NCI-H446 treated with DMSO at 0.1 percent for 48 hours (cell line): ENCODE results near the gene ARID1B.
A peak's percentile ranks its signal among the peaks of the same experiment; 100 is the strongest.

Source experiments
- DNase-seq: peaks from one replicate; lab custom pipeline; 2025; lab: John Stamatoyannopoulos, UW

ARID1B gene

DNA sequence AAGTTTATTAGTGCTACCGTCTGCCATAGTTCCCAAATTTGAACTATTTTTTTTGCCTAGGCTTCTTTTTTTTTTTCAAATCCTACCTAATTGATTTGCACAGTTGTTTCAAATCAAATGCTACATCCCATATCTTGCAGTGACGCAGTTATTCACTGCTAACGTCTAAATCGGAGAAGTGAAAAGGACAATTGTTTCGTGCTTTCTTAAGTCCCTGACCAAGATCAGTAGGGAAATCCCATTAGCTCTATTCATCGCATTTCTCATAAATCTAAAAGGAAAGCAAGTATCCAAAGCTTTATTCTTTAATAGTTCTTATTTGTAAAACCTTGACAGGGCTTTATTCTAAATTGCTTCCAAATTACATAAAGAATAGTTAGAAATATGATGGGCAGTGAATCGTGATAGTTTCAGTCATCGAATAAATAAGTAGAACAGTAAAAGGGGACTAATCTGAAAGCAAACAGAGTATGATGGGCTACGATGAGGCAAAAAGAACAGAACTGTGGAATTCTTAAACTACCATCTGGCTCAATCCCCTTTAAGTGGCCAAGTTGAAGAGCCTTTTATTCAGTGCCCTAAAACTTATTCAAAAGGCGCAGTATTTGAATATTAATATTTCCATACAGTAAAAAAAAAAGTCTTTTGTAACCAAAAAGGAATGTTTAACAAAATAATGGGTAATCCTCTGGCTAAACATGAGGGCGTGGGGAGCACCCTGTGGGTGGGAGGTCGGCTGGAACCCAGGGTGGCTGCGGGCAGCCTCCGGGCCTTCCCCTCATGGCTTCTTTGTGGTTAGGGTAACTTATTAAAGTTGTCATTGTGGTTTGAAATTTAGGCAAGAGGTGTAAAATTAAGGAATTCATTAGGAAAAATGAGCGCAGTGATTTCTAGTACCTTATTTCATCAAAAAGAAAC is 3.0 kb upstream of the ARID1B start:
- DNase-seq, result no peak

DNA sequence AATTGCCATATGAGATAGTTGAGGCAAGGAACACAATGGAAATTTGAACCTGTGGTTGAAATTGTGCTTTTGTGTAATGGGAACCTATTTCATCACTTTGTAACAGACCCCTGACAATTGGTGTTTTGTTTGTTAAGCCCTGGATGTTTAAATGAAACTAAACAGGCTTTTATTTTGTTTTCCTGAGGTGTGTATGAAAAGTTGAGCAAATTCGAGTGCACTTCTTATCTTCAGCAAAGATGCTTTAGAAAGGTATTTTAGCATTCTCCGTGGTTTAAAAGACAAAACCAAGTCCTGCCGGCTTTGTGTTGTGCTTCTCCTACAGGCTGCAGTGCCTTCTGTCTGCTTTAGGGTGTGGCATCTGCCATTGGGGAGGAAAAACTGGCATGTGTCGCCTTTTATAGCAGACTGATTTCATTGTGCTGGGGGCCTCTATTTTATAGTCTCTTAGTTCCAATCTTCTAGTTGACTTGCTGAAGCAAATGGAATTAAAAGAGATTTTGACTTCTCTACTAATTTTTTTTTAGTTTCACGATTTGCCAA is 2.2 kb upstream of the ARID1B start:
- peak; percentile 39 for DNase-seq

DNA sequence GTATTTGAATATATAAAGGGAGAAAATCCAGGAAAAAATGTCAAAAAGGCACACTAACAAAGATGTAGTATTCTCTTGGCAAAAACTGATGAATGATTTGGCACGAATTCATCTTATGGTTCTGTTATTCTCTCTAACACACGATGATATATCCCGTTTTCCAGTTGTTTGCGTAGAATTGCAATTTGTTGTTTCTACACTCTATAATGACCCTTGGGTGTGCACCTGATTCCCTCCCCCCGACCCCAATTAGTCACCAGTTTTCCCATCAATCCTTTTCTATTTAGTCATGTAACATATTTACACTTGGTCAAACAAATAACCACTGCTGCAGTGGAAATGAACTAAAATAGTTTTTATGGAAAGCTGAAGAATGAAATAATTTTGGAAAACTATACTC is 1.5 kb upstream of the ARID1B start:
- DNase-seq, result peak; percentile 41

DNA sequence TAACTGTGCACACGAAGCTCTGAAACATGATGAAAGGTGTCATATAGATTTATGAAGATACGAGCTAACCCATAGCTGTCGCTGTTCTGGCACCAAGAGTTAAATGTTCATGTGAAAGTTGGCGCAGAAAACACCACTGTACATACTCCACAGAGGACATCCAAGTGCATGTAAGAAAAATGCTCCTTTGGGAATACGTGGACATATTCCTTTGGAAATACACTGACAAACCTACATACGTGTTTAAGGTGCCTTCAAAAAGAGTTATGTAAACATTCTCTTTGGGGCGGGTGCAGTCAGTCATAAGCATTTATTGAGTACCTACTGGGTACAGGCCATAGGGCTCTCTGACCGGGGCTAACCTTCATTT is 723 bp upstream of the ARID1B start:
- DNase-seq, result peak; percentile 60

DNA sequence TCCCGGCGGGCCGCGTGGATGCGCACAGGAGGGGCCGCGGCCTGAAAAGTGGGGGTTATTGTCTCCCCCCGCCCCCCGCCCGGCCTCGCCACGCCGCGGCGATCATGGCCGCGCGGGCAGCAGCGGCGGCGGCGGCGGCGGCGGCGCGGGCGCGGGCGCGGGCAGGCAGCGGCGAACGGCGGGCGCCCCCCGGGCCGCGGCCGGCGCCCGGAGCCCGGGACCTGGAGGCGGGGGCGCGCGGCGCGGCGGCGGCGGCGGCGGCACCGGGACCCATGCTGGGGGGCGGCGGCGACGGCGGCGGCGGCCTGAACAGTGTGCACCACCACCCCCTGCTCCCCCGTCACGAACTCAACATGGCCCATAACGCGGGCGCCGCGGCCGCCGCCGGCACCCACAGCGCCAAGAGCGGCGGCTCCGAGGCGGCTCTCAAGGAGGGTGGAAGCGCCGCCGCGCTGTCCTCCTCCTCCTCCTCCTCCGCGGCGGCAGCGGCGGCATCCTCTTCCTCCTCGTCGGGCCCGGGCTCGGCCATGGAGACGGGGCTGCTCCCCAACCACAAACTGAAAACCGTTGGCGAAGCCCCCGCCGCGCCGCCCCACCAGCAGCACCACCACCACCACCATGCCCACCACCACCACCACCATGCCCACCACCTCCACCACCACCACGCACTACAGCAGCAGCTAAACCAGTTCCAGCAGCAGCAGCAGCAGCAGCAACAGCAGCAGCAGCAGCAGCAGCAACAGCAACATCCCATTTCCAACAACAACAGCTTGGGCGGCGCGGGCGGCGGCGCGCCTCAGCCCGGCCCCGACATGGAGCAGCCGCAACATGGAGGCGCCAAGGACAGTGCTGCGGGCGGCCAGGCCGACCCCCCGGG is 637 bp downstream of the ARID1B start:
- DNase-seq, result no peak

DNA sequence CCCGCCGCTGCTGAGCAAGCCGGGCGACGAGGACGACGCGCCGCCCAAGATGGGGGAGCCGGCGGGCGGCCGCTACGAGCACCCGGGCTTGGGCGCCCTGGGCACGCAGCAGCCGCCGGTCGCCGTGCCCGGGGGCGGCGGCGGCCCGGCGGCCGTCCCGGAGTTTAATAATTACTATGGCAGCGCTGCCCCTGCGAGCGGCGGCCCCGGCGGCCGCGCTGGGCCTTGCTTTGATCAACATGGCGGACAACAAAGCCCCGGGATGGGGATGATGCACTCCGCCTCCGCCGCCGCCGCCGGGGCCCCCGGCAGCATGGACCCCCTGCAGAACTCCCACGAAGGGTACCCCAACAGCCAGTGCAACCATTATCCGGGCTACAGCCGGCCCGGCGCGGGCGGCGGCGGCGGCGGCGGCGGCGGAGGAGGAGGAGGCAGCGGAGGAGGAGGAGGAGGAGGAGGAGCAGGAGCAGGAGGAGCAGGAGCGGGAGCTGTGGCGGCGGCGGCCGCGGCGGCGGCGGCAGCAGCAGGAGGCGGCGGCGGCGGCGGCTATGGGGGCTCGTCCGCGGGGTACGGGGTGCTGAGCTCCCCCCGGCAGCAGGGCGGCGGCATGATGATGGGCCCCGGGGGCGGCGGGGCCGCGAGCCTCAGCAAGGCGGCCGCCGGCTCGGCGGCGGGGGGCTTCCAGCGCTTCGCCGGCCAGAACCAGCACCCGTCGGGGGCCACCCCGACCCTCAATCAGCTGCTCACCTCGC is 1.5 kb downstream of the ARID1B start:
- DNase-seq, result no peak

DNA sequence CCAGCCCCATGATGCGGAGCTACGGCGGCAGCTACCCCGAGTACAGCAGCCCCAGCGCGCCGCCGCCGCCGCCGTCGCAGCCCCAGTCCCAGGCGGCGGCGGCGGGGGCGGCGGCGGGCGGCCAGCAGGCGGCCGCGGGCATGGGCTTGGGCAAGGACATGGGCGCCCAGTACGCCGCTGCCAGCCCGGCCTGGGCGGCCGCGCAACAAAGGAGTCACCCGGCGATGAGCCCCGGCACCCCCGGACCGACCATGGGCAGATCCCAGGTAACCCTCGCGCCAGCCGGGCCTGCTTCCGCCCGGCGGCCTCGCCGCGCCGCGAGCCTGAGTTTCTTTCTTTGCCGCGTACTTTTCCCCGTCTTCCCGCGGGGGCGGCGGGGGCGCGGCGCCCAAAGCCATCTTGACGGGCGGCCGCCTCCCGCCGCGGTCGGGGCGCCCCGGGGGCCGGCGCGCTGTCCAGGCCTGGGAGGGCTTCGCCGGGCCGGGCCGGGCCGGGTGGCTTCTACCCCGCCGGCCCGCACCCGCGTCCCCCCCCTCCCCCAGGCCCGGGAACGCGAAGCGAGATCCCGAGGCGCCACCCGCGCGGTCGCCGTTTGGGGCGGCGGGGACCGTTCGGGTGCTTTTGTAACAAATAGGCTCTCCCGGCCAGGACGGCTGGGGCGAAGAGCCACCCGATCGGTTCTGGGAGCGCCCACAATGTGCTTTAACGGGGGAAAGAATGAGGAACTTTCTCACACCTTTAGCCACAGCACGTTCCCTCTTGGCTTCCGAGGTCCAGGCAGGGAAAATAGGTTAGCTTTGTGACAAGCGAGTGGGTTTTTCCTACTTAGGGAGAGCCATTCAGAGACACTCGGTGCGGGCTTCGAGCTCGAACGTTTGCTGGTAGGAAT is 2.3 kb downstream of the ARID1B start:
- DNase-seq, result no peak

DNA sequence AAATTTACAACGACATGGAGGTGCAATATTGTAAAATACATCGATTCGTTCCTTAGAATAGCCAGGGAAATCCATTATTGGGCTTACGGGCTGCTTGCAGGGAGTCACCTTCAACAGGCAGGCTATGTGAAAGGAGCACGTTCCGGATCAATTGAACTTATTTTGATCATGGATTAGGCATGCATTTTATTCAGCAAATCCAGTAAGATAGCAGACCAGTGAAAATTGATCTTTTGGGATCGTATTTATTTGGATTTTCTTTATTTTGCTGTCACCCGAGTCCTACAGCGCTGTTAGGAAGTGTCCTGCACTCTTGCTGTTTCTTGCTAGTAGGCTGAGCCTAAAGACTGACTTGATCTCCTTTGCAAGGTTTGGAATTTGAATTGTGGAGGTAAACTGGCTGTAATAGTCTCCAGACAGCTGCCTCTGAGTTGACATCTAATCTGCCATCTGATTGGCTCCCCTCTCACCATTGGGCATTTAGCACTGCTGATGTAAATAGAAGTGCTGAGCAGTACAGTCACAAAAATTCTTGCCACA is 3.0 kb downstream of the ARID1B start:
- DNase-seq, result peak; percentile 75

DNA sequence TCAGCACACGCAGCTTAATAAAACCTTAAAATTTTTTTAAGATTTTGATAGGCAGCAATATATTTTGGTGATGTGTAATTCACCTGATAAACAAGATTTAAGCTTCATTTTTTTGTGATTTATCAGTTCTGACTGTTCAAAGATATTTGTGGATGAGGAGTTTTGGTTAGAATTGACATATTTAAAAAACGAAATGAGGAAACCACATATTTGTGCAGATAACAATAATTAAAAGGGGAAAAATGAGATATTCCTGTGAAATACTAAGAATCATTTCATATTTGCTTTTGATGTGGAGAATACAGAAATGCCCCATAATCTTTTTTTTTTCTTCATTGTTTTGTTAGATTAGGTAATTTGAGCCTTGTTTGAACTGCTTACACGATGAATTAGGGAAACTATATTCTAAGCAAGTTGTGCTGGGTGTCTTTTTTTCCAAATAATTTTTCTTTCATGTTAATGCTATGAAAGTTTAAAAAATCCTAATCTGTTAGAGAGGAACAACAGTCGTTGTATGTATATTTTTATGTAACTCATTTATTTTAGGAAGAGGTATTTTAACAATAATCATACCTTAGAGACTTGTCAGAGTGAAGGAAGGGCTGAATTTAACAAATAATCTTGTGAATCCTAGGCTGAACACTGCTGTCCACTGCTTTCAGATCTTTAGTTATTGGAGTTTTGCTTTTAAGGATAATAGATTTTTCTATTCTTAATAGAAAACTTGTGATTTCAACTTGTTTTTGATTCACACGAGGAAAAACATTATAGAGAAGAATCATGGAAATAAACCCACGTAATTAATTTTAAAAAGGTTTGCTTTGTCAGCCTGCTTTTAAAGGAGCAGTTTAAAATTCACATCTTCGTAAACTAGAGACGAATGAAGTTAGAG is 4.0 kb downstream of the ARID1B start:
- no peak for DNase-seq

DNA sequence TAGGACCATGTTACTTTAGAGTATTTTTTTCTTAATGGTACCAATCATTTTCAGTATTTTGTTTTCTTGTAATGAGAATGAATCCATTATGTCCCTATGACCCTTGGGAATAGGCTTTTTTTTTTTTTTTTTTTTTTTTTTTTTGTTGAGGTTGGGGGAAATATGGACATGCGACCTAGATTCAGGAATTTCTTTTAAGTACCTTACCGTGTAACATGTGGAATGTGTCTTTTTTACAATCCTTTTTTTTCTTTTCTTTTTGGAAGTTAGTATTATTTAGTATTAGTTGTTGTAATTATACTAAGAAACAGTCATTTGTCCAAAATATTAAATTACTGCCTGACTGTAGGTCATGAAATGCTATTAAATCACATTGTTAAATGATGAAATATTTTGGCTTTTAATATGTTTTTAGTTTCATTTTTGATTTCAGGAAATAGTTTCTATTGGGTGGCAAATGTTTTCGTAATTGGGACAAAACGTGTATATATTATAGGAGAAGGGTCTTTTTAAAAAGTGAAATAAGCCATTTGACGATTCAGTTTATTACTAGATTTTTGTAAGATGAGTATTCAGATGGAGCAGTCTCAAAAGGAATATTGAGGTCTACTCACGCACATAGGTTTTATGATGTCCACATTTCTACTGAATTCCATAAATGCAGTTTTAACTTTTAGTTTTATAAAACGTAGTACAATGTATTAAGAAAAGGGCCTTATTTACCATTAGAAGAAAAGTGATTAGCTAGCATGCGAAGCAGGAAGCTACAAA is 4.9 kb downstream of the ARID1B start:
- no peak for DNase-seq

DNA sequence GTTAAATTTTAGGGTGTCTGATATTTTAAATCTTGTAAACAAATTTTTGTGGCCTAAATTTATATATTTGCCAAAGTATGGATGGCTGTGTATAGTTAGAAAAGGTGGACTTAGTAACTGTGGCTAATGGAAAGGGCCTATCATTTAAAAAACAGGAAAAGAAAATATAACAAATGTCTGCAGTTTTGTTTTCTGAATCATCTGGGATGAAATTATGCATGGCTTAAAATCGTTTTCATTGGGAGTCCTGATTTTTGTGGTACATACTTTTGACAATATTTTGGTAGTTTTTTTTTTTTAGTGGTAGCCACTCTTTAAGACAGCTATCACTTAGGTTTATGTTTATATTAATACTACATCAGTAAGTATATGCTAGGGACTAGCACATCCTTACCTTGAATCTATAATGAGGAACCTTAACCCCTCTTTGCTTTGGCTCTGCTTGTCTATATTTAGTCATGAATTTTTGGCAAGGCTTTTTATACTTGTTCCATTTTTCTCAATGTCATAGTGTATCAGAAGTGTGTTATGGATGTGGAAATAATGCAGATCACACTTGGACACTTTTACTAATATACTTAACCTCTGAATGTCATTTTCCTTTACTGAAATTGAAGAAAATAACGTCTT is 5.6 kb downstream of the ARID1B start:
- DNase-seq, result no peak

DNA sequence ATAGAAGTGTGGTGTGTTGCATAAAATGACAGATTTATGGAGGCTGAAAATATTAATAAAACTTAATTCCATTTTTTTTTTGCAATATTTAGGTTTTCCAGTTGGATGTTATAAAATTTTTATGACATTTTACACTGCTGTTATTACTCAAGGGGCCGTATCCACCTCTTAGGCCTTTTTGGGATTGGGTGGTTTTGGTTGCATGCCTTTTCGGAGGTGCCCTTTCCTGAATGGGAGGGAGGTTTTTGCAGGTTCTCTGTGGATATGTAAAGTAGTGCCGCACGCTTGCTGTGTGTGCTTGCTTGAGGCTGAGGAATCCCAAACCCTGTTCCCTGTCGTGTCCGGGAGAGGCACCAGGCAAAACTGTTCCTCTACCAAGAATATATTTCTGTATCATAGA is 6.8 kb downstream of the ARID1B start:
- no peak for DNase-seq

DNA sequence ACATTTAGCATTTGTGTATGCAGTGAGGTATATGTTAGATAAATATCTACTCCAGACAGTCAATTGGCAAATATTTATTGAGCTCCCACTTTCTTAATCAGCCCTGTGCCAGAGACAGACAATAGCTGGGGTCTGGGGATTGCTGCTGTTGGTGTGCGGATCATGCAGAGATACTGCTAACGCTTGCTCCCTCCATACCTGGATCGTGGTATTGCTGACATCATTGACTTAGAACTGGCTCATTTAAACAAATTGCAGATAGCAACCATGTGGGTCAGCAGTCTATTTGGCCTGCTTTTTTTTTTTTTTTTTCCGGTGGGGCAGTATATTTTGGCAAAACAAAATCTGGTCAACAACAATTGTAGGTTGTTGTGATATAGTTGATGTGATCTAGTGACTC is 9.5 kb downstream of the ARID1B start:
- DNase-seq, result no peak

DNA sequence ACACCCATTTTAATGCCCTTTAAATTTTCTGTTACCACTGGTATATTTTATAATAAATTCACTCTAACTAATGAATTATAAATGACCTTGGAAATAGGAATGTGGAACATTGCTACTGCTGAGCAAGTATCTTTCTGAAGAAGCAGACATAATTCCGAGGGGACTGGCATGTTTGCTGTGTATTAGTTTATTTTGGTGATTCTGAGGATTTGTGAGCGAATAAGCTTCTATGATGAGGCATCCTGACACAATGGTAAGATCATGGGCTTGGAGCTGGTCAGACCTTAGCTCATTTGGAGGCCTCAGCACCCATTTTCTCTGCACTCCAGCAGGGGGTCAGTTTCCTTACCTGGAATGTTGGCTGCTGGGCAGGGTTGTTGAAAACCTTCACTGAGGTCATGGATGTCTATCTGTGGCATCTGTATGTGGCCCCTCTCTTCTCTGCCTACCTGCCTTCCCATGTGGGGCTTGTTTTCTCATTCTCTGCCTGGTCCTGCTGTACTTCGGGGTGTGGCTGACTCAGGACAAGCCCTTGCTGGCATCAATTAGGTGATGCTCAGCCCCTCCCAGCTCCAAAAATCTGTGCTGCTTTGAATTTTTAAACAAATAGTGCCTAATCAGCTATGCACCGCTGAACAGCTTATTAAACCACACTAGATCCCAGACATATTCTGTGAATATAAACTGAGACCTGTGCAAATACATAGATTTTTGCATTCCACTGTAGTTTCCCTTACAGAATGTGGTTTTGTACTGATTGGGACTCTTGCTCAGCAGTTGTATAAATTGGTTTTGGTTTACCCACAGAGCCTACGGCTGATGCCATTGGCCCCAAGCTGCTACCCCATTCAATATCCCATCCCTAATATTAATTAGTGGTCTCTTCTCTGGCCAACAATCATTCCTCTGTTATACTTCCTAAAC is 10.7 kb downstream of the ARID1B start:
- DNase-seq, result no peak

DNA sequence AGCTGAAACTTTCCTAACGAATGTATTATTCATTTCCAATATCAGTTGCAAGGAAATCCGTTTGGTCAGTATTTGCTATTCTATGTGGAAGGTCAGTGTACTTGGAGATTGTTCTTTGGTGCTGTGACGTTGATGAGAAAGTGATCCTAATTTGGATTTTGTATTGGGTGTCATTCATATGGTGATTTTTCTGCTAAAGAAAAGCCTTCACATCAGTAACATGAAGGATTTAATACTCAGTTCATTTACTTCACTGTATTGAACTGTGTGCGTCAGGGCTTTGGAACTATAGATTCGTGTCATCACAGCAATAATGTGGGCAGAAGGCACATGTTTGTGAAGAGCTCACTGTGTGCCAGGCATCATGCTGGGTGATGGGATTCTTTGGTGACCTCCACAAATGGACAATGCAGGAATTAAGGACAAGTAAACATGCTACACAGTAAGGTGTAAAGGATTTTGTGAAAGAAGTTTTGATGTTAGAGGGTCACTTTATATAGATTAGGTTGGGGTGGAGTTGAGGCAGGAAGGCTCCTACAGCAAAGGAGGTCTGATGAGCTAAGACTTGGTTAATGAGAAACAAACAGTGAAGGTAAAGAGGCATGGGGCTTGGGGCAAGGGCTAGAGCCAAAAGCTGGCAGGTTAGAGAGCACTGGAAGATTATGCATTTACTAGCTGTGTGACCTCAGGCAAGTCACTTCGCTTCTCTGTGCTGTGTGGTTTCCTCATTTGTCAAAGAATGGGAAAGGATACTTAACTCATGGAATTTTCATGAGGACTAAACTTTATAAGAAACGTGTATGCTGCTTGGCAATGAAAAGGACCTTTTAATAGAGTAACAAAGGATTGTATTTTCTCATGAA is 12.1 kb downstream of the ARID1B start:
- no peak for DNase-seq

DNA sequence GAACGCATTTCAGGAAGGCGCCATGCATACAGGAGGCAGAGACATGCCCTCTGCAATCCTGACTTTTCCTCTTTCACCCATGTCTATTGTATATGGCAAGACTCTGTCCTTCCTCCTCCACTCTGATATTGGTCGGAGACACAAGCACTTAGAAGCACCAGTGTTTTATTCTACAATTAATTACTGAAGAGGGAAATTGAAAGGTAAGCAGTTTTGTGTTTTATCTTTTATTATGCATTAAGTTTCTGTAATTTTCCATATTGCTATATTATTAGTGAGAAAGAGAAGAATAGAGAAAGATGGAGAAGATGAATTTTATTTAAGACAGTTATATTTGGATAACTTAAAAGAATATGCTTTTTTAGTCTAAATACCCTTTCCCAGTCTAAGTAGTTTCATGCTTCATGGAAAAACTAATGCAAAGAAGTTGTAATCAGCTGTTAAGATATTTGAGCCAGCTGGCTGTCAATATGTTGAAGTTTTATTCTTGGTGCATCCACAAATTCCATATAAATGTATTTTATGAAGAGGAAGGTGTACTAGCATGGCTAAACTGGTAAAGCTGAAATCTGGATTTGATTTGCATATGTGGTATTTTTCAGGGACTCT is 13.6 kb downstream of the ARID1B start:
- DNase-seq, result no peak
